Head of caudate nucleus (tissue), 42 donors: ENCODE data around the gene CARMIL3.

Source experiments
- DNase-seq, 42 donors: peaks; one replicate each; pipeline versions ENCODE4 v3.0.0 to v3.0.0-alpha.2; 2020 to 2021; ENCODE audit warnings: mixed read lengths in 7 of 42
- intact Hi-C: fragments of 100-400 bp; cut with DNase I; formaldehyde crosslinking; loops from one replicate; pipeline ENCODE4 v1.15.0; 2022

The CARMIL3 gene

DNA sequence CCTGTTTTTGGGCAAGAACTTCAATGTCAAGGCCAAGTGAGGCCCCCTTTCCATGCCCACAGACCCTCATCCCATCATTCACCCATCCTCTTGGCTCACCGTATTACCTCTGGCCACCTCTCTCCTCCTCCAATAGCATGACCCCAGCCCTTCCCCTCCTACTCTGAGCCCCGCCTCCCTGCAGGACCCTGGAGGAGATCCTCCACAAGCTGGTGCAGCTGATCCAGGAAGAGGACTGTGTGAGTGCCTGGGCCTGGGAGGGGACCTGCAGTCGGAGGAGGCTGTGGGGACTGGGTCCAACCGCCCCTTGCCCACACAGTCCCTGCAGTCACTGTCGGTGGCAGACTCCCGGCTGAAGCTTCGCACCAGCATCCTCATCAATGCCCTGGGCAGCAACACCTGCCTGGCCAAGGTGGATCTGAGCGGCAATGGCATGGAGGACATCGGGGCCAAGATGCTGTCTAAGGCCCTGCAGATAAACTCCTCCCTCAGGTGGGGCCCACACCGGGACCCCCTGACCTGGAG is 7.2 kb downstream of the CARMIL3 start:
- no peak for DNase-seq
- intact Hi-C loops: loop anchor here (5.0 kb wide), 1 partner anchor 33 kb away; the partner anchor contains the start of gene PCK2

DNA sequence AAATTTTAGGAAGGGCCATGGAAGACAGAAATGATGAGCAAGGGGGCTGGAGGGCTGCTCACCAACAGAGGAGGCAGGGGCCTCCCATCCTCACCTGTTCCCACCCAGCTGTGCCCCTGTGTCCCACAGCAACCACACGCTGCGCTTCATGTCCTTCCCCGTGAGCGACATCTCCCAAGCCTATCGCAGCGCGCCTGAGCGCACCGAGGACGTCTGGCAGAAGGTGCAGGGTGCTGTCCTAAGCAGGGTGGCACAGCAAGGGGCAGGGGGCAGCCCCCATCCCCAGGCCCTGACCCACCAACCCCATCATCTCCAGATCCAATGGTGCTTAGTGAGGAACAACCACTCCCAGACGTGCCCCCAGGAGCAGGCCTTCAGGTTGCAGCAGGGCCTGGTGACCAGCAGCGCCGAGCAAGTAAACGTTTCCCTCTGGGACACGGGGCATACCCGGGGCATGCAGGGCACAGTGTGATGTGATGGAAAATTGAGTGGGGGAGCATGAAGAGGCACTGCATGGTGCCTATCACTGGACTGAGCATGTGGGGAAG is 8.1 kb downstream of the CARMIL3 start:
- no peak for DNase-seq
- intact Hi-C loops: loop anchor here (5.0 kb wide), 1 partner anchor 32 kb away; the partner anchor contains the start of gene PCK2

DNA sequence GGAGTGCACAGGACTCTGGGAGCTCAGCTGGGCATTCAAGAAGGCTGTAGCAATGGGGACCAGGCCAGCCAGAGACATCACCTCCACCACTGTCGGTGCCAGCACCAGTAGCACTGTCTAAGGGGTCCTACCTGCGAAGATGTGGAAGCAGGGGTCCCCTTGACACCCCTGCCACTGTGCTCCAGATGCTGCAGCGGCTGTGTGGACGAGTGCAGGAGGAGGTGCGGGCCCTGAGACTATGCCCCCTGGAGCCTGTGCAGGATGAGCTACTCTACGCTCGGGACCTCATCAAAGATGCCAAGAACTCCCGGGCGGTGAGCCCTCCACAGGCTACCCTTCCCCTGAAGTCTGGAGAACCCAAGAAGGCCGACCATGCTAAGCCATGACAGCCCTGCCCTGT is 8.6 kb downstream of the CARMIL3 start:
- DNase-seq: no peak
- intact Hi-C loops: no loop called here

DNA sequence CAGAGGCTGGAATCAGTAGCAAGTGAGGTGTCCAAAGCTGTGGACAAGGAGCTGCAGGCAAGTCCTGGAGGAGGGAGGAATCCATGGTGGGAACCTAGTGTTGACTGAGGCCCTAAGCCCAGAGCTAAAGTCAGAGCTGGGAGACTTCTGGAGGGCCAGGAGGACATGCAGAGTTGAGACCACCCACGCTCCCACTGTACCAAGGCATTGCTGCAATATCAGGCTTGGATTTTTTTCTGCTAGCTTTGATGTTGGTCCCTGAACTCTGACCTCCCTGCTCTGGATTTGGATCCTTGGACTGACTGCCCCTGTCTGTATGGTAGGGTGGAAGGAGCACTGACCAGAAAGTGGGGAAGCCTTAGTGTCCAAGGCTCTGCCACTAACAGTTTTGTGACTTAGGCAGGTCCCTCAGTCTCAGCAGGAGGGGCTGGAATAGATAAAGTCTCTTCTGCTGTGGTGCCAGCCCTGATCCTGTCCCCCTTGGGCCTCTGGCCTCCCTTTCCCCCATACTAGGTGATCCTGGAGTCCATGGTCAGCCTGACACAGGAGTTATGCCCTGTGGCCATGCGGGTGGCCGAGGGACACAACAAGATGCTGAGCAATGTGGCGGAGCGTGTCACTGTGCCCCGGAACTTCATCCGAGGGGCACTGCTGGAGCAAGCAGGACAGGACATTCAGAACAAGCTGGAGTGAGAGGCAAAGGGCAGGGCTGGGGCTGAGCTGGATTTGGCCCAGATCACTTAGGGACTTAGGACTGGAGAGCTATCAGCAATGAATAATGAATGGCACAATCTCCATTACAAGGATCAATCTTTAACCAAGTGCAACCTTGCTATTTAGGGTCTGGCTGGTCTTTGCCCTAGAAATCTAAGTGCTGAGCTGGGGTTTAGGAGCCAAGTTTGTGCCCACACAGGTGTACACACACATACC is 9.4 kb downstream of the CARMIL3 start:
- no peak for DNase-seq
- intact Hi-C loops: no loop called here

DNA sequence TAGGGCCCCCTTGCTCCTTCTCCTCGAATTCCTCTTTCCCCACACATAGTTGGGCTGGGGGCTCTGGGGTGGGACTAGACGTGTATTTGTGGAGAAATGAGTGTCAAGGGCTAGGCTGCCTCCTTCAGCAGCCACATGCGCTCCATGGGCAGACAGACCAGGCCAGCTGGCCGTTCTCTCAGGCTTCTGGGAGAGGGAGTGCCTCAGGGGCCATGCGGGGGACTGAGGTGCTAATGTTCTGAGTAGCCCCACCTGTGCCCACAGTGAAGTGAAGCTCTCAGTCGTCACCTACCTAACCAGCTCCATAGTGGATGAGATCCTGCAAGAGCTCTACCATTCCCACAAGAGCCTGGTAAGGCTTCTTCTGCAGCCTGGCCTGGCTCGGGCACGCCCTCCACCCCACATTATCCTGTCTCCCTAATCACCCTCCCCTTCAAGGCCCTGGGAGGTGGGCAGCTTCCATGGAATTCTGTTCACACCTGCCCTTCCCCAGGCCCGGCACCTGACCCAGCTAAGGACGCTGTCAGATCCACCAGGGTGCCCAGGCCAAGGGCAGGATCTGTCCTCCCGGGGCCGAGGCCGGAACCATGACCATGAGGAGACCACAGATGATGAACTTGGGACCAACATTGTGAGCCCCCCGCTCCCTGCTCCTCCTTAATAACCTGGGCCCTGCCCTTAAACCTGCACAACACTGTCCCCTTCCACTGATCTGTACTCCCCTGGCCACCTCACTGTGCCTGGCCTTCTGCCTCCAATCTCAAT is 10.6 kb downstream of the CARMIL3 start:
- intact Hi-C loops: no loop called here
- DNase-seq: no peak

DNA sequence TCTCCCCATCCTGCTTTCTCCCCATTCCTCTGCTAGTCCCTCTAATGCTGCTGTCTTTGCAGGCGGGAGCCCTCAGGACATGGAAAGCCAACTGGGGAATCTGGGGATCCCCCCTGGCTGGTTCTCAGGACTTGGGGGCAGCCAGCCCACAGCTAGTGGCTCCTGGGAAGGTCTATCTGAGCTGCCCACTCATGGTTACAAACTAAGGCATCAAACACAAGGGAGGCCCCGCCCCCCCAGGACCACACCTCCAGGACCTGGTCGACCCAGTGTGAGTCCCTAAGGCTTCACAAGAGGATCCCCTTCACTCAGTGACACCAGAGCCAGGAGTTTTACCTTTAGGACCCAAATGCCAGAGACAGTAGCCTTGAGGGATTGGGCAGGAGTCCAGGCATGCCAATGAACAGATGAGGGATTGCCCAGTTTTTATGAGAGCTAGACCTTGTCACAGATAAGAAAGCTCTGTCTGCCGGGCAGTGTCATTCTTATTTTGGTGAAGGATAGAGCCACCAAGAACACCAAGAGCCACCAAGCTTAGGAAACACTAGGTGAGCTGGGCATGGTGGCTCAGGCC is 11.5 kb downstream of the CARMIL3 start:
- DNase-seq: no peak
- intact Hi-C loops: no loop called here

DNA sequence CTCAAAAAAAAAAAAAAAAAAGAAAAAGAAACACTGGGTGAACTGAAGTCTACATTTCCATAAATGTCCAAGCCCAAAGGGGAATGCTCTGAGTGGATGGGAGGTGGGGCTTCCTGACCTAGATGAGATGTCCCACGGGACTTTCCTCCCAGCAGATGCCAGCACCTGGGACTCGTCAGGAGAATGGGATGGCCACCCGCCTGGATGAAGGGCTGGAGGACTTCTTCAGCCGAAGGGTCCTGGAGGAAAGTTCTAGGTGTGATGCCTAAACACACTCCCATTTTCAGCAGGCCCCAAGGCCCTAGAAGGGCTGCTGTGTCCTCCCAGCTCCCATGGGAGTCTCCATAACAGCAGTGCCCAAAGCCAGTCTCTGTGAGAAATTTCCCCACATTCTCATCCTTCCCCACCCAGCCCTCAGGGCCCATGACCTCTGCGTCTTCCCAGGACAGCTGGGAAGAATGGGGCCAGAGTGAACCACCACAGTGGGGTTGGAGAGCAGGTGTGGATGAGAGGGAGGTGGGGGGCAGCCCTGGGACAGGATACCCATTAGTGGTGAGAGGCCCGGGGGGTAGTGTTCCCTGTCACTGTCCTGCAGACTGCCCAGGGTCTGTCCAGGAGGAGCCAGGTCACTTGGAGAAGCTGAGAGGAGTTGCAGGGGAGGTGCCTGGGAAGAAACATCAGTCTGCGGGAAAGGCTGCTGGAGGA is 12.4 kb downstream of the CARMIL3 start:
- peak in 1 of 42 donors; percentile 15 for DNase-seq
- intact Hi-C loops: no loop called here

DNA sequence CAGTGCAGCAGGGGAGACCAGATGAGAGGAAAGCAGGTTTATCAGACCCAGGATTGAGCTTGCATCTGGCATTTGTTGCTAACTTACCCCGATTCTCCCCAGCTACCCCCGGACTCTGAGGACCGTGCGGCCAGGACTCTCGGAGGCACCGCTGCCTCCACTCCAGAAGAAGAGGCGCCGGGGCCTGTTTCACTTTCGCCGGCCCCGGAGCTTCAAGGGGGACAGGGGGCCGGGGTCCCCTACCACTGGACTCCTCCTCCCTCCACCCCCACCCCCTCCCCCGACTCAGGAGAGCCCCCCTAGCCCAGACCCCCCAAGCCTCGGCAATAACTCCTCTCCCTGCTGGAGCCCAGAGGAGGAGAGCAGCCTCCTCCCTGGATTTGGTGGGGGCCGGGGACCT is 13.0 kb downstream of the CARMIL3 start:
- intact Hi-C loops: no loop called here
- DNase-seq: peak in 1 of 42 donors; percentile 1

DNA sequence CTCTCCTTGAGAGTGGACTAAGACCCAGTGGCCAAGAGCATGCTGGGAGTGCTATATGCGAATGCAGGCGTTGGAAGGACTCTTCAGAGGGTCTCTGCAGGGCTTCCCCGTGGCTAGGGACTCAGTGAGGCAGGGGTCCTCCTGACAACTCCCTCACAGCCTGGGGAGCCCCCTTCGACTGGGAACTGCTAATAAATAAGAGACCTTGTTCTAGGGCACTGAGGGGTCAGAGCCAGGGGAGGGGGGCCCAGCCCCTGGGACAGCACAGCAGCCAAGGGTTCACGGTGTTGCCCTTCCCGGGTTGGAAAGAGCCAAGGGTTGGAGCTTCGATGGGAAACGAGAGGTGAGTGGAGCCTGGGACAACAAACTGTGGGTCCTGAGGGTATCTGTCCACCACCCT is 13.6 kb downstream of the CARMIL3 start:
- no peak for DNase-seq
- intact Hi-C loops: no loop called here

DNA sequence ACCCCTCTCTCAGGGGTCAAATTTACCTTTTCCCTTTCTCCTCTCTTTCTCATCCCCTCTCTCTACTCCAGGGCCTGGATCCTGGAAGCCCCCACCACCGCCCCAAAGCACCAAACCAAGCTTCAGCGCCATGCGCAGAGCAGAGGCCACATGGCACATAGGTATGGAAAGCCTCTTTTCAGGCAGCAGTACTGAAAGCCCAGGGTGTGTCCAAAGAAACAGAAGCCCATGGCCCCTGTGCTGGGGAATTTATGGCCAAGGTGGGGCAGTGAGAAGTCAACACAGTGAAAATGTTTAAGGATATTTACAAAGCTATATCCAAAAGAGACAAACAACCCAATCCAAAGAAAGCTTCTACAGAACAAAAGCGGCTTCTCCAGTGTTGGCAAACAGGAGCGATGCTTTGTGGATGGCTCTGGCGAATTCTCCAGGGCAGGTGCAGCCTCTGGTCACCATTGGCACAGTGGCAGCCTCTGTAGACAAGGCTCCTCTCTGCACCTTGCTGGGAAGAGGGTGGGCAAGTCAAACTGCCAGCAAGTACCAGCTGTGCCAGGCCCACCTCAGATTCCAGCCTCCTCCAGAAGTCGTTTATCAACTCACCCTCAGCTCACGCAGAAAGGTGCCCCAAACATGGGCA is 14.8 kb downstream of the CARMIL3 start:
- no peak for DNase-seq
- intact Hi-C loops: no loop called here

DNA sequence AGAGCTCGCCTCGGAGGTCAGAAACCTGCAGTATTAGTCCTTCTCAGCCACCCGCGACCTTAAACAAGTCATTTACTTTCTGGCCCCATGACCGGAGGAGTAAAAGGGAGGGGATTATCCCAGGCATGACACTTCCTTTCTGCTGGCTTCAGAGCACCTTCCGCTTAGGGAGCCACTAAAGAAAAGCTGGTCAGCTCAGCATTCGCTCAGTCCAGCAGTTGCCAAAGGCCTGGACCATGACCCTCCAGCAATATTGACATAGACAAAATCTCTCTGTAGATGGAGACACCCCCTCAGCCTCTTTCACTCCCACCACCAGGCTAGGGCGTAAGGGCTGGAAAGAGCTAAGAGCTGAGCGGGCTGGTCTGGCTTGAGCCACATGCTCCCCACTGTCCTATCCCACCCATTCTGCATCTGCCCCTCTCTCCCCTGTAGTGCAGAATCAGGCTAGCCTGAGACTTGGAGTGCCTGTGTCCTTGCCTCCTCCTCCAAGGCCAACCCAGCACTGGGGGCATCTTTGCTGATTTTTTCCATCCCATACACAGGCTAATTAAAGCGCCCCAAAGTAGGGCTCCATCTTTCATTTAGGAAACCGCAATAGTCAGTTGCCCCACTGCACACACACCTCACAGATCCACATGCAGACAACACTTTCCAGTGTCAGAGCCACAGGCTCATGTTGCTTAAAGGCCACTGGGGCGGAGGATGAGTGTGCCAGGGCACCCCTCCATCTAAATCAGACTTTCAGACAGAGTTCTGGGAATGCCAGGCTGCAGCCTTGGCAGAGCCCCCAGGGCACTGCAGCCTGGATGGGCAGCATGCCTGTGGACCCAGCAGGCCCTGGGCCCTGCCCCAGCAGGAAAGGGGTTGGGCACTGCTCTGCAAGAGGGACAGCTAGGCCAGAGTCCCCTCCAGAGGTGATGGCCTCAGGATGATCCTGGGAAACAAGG is 15.6 kb downstream of the CARMIL3 start:
- DNase-seq: peak in 18 of 42 donors; percentile 13 to 74 (median 47)
- intact Hi-C loops: no loop called here

DNA sequence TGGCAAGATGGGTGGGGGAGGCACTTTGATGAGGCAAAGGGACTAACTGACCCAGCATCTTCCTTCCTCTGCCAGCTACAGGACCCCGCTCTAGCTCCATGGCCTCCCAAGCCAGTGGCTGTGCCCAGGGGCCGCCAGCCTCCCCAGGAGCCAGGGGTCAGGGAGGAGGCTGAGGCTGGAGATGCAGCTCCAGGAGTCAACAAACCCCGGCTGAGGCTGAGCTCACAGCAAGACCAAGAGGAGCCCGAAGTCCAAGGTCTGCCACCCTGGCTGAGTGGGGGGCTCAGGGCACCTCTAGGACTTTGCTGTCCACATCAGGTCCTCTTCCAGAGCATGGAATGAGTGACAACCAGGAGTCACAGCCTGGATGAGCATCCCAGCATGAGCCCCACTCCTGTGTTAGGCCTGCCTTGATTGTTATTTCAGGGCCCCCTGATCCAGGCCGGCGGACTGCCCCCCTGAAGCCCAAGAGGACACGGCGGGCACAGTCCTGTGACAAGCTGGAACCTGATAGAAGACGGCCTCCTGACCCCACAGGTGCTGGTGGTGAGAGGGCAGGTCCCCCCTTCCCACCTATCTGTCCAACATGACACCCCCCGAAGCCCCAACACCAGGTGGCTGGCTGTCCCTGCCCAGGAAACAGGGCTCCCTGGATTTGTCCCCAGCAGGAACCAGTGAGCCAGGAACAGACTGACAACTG is 17.1 kb downstream of the CARMIL3 start:
- DNase-seq: peak in 1 of 42 donors; percentile 13
- intact Hi-C loops: no loop called here

DNA sequence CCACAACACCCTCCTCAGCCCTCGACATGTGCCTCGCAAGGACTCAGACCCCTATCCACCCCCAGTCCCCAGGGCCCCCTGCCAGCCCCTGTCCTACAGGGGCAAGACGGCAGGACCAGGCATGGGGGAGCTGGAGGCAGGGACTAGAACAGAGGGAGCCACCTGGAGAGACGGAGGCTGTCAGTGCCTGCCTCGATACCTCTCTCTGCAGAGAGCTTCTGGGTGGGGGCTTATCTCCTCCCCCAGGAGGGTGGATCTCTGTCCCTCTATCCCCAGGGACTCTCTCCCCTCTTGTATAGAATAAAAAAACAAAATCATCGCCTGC is 17.6 kb downstream of the CARMIL3 start:
- no peak for DNase-seq
- intact Hi-C loops: no loop called here

DNA sequence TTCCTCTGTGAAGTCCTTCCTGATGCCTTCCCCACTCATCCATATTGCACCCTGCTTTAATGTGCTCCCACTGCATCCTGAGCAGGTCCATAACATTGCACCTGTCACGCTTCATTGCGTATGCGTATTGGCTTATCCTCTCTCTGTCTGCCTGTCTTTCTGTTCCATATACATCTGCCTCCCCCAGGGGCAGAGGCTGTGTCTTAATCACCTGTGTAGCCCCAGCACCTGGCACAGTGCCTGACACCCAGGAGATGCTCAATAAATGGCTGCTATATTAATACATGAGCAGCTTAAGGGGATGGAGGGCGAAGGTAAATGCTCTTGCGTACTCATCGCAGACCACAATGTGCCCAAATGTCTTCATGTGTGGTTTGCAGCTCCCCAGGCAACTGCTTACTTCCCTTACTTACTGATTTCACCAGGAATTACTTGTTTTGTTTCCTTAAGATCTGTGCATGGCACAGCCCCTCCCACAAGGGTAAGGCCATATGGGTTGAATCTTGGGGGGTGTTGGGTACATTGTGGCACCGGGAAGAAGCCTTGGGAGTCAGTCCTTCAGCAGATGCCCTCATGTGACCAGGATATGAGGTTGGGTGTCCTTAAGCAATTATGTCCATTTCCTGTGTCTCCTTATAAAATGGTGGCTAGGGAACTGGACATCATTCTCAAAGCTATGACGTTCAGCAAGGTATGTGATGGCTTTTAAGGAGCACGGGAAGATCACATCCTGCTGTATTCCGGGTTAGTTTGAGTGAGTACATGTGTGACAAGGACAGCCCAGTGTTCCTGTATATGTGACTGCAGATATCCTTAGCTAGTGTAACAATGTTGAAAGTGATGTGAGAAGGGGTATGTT is 18.7 kb downstream of the CARMIL3 start:
- intact Hi-C loops: no loop called here
- no peak for DNase-seq

DNA sequence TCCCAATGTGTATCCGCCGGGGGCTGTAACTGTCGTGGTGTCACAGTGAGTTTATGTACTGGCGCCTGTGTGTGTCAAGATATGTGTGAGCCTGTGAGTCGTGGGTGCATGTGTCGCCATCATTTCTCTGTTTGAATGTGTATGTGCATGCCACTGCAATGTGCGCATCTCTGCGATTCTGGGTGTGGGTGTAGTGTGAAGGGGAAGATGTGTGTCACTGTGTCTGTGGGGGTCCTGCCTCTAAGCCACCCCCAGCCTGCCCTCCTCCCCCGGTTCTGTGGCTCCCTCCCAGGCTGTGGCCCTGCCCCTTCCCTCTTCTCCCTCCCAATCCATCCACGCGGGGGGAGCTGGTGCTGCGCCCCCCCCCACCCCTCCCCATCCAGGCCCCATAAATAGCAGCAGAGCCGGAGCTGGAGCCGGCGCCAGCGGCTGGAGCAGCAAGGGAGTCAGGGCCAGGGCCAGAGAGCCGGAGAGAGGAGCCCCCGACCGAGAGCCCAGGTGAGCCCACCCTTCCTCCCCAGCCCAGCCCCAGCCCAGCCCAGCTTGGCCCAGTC is 19.4 kb downstream of the CARMIL3 start, which contains the start of gene CPNE6:
Gene CPNE6 (plus strand): TSS at position 419 of the 554 bp plus-strand sequence. CDS start 1,375 bp downstream, outside the sequence.
- peak in 37 of 42 donors; percentile 26 to 85 (median 62) for DNase-seq
- intact Hi-C loops: no loop called here
